T-helper 9 cell (primary cell): ENCODE data around the gene CEP250.
"Not testable (repeated sequence)": the region's sequence is repeated elsewhere in the genome, so short reads cannot be mapped to it uniquely, and the experiment has no call there.

Source experiments
- DNase-seq: peaks from one replicate; pipeline ENCODE4 v3.0.0-alpha.2; 2020

CEP250 gene

DNA sequence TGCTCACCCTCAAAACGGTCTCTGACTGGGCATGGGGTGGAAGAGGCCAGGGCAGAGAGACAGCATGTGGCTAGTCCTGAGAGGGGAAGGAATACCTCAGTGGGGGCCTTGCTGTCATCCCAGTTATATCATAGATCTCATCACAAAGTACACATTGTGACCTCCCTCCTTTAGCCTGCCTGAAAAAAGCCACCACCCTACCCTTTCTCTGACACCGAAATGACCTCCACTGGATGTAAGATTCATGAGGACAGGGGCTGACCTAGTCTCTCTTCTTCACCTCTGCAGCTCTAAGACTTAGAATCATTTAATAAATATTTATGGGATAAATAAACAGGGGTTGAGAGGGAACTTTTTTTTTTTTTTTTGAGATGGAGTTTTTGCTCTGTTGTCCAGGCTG lies 74.2 kb downstream of the CEP250 start, which contains the start of gene C20orf173:
C20orf173 (minus strand) TSS at position 101 of the 400 bp plus-strand sequence. CDS start 279 bp downstream, outside the sequence.
- no peak for DNase-seq

DNA sequence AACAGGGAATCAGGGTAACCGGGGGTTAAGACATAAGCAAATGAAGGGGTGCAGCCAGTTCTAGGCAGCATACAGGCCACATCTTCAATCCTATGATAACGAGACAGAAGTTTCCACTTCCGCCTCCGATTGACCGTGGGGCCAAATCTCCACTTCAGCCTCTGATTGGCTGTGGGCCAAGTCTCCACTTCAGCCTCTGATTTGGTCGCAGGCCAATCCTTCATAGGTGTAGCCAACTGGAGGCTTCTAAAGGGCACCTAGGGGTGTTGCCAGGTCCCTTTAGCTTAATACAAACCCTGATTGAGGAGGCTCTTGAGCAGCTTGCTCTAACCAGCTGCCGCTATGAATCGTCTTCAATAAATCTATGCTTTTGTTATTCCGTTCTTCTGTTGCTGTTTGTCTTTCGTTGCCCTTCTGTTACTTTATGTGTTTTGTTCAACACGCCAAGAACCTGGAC lies 84.4 kb downstream of the CEP250 start:
- DNase-seq, result no peak

DNA sequence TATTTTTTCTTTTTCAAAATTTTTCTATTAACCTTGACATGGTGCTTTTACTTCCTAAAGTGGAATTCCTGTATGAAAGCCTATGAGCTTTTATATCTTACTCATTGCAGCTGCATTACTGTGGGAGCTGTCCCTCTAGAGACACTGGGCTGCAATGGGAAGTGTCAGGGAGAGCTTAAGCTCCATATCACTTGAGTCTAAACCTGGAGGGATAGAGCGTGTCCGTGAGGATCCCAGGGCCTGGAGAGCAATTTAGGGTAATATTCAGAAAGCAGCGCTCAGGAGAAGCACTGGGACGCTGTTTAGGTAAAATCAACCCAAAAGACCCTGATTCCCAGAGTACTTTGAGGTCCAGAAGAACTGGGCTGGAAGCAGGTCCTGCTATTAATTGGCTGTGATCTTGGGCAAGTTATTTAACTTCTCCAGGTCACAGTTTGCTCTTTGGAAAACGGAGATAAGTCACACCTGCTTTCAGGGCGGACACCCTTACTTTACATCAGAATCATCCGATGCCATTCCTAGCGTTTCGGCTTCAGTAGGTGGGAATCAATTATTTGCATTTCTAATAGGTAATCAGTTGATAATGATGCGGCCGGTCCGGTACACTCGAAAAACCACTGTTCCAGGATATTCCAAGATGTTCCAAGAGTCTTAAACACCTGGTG lies 85.9 kb downstream of the CEP250 start:
- no peak for DNase-seq

DNA sequence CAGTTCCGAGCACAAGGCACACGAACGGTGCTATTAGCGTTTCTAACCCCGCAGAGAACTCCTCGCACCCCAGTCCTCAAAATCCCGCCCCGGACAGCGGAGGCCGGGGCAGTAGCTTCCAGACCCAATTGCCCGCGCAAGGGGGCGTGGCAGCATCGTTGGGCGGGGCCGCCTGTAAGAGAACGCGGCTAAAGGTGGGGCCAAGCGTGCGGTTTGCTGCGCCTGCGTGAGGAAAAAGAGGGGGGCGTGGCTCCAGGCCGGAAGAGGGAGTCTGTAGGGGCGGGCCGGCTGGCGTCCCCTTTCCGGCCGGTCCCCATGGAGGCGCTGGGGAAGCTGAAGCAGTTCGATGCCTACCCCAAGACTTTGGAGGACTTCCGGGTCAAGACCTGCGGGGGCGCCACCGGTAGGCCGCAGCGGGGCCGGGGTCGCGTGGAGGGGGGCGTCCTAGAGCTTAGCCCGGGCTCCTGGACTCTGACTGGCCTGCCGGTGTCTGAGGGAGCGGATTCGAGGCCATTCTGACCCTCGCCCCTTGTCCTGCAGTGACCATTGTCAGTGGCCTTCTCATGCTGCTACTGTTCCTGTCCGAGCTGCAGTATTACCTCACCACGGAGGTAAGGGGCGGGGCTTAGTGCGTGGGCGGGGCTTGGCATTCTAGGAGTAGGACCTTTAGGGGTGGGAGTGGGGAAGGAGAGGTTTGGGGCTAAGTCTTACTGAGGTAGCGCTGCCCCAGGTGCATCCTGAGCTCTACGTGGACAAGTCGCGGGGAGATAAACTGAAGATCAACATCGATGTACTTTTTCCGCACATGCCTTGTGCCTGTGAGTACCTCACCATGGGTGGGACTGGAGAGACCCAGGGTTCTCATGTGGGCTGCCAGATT lies 86.6 kb downstream of the CEP250 start, which contains the start of gene ERGIC3:
ERGIC3 (plus strand) TSS at position 296 of the 880 bp plus-strand sequence; CDS start at position 316, 20 bp downstream.
- peak; percentile 95 for DNase-seq

DNA sequence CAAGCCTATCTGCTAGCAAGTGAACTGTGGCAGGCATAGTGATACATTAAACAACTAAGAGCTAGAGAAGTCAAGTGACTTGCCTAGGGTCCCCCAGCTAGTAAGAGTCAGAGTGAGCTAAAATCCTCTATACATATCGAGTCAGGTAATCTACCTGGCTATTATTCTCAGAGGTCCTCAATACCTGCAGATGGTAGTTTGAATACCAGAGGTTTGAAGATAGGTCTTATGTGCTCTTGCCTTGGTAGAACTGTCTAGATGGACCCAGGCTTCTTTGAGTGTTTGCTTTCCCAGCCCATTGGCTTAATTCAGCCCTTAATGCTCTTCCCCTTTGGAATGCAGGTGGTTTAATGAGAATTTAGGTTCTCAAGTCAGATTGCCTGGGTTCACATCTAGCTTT lies 87.6 kb downstream of the CEP250 start:
- no peak for DNase-seq

DNA sequence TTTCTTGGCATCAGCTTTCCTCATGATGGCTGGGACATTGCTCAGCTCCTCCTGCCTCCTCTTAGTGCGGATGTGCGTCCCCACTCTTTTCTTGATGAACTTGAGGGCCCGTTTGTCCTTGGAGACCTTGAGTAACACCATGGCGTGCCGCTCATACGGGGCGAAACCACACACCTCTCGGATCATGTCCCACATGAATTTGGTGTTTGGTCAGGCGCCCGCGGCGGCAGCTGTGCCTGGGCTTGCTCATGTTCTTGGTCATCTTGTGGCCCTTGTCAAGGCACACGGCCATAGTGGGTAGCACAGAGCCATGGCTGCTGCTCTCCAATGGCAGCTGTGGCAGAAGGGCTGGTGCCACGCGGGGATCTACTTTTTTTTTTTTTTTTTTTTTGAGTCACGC lies 89.0 kb downstream of the CEP250 start:
- no peak for DNase-seq

DNA sequence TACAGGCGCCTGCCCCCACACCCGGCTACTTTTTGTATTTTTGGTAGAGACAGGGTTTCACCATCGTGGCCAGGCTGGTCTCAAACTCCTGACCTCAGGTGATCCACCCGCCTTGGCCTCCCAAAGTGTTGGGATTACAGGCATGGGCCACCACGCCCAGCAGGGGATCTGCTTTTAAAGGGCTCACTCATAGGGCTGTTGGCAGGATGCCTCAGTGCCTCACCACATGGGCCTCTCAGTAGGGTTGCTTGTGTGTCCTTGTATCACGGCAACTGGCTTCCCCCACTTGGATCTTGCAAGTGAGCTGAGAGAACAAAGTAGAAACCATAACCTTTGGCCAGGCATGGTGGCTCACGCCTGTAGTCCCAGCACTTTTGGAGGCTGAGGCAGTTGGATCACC lies 89.5 kb downstream of the CEP250 start:
- DNase-seq, result not testable (repeated sequence)

DNA sequence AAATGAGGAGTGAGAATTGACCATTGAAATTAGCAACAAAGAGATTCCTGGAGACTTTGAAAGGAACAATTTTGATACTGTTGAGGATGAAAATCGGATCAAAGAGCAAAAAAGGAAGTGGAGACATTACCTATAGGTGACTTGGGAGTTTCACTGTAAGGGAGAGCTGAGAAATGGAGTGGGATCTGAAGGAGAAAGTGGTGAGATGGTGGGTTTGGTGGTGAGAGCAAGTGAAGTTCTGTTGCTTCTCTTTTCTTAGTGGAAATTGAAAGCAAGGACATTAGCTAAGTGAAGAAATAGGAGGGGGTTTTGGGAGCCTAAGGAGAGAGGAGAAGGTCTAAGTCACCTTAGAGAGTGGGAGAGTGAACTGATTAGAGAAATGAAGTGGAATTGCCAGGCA lies 90.7 kb downstream of the CEP250 start:
- no peak for DNase-seq

DNA sequence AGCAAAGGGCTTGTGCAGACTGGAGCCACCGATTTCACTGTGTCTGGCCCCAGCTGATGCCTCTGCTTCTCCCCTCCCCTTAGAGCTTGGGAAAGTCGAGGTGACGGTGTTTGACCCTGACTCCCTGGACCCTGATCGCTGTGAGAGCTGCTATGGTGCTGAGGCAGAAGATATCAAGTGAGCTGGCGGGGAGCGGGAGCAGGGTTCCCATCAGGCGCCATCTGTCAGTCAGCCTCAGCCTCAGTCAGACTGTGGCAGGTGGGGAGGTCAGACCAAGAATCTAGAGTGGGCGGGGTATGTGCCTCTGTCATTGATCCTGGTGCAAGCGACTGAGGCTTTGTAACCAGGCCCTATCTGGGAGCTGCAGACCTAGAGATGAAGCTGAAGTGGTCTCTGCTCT lies 91.9 kb downstream of the CEP250 start:
- no peak for DNase-seq

DNA sequence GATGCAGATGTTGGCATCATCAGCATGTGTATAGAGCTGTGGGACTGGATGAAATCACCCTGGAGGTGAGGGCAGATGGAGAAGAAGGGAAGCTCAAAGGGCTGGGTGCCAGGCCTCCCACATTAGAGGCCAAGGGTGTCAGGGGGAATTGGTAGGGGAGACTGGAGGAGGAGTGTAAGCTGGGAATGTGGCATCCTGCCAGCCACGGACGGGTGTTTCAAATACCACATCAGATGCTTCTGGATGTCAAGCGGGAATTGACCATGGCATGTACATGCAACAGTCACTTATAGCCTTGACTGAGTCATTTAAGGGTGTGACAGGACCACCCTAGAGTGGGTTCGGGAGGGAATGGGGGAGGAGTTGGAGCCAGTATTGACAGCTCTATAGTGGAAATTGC lies 96.1 kb downstream of the CEP250 start:
- no peak for DNase-seq

DNA sequence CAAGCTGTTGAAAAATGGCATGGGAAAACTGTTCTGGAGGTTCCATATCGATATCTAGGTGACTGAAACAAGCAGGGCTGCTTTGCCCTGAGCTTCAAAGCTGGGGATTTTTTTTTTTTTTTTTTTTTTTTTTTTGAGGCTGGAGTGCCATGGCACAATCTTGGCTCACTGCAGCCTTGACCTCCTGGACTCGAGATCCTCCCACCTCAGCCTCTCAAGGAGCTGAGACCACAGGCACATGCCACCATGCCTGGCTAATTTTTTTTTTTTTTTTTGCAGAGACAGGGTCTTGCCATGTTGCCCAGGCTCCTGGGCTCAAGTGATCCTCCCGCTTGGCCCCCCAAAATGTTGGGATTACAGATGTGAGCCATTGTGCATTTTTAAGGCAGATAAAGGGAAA lies 97.5 kb downstream of the CEP250 start:
- no peak for DNase-seq

DNA sequence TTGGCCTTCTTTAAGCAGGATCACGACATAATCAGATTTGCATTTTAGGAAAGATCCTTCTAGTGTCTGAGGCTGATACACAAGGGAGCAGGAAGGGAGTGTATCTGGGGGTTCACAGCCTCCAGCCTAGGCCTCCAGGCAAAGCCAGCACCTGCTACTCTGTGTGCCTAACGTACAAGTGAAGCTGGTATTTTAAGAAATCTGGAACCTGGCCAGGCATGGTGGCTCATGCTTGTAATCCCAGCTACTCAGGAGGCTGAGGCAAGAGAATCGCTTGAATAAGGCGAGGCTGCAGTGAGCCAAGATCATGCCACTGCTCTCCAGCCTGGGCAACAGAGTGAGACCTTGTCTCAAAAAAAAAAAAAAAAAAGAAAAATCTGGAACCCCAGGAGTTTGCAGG lies 100.1 kb downstream of the CEP250 start:
- DNase-seq, result not testable (repeated sequence)

DNA sequence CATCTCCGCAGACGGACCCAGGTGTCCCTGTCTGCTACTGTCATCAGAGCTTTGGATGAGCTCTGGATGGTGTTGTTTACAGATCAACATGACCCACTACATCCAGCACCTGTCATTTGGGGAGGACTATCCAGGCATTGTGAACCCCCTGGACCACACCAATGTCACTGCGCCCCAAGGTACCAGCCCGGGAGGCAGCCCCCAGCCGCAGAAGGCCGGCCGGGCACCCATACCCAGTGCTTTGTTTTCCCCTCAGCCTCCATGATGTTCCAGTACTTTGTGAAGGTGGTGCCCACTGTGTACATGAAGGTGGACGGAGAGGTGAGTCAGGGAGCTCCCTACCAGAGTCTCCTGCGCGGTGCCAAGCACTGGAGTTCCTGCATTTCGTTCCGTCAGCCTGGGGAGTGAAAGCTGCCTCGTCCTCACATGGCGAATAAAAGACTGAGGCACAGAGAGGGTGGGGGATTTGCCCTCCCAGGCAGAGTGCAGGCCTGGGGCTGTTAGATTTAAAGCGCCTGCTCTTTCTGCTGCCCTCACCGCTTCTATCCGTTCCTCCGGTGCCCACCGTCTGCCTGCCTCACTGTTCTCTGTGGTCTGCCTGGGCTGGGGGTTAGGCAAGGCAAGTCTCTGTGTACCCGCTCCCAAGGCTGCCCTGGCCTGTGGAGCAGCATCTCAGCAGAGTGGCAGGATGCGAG lies 100.7 kb downstream of the CEP250 start:
- no peak for DNase-seq

DNA sequence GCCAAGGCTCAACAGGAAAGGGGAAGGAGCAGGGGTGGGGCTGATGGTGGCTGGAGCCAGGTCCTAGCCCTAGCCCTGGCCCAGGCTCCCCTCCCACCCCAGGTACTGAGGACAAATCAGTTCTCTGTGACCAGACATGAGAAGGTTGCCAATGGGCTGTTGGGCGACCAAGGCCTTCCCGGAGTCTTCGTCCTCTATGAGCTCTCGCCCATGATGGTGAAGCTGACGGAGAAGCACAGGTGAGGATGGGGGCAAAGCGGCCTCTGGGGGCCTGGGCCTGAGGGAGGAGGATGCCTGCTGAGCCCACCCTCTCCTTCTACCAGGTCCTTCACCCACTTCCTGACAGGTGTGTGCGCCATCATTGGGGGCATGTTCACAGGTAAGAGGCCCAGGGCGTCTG lies 101.5 kb downstream of the CEP250 start:
- no peak for DNase-seq

DNA sequence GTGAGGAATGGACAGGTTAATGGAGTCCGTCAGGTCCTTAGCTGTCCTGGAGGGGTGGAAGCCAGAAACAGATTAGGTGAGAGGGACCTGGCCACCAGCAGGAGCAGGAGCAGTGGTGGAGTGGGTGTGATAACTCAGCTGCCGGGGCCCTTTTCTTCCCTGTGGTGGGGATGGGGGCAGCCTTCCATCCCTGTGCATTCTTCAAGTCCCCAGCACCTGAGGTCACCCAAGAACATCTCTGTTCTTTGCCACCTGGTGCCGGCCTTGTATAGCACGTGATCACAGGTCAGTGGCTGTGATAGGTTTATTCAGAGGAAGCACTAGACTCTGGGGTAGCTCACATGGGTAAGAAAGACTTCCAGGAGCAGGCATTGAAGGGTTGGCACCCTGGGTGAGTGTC lies 103.1 kb downstream of the CEP250 start:
- DNase-seq, result no peak

DNA sequence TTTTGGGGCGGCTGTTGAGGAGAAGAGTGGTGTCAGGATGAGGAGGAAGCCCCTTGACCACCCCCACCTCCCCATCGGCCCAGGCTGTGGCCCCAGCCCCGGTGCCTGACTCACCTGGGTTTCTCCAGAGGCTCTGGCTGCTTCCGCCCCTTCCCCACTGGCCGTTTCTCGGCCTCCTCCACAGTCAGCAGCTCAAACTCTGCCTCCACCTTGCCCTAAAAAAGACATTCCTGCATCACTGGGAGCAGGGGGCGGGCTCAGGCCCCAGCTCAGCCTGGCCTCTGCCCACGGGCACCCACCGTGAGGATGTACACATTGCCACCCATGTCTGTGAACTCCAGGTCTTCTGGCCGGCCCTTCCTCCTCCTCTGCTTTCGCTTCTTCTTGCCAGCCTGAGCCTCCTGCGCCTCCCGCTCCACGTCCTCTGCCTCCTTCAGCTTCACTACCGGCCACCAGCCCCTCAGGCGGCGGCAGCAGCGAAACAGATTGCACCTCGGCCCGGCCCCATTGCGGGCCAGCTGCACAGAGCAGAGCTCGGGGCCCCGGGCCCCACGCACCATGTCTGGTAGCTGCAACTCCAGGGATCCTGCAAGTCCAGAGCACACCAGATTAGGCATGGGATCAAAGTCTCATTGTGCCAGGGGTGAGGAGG lies 103.8 kb downstream of the CEP250 start:
- no peak for DNase-seq

DNA sequence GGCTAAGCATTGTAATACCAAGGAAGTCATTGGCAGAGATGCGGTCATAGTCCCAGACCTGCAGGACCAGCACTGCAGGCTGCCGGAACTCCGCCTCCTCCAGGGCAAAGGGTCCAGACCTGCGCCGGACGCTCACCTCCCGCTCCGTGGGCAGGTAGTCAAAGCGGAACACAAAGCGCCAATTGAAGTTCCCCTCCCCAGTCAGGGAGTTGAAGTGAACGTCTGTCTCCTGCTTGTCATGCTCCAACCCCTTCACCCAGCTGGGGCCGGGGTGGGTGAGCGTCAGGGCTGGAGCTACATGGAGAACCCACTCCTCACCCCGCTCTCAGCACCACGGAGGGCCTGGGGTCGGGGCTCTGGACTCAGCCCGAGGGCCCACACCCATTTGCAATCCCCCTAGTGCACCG lies 104.7 kb downstream of the CEP250 start:
- no peak for DNase-seq

DNA sequence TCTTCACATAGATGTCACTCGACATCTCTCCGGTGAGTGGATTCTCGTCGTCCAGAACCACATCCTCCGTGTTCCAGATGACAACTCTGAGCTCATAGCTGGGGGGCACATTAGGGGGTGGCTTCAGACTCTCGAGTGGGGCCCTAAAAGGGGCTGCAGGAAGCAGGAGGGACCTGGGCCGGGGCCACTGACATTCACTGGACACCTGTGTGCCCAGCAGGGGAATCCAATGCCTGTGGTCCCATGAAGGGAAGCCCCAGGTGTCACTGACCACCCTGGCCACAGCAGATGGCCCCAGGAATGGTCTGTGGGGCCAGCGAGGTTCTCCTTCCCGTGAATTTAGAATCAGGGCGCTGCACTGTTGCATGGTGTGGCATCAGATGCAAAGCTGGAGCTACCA lies 105.1 kb downstream of the CEP250 start:
- DNase-seq, result no peak

DNA sequence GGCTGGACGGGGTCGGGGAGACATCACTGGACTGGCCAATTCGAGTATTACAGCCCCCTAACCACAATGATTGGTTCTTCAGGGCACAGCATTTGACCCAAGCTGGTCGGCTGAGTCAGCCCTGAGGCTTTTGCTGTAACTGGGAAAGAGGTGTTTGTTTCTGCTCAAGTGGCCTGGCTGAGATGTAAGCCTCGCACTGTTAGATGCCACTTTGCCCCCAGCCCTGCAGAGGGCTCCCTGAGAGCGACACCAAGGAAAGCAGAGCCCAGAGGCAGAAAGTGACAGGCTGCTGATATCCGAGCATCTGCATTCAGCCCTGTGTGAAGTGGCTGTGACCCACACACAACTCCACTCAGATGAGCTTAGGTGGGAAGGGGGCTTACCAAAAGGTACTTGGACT lies 105.9 kb downstream of the CEP250 start:
- no peak for DNase-seq

DNA sequence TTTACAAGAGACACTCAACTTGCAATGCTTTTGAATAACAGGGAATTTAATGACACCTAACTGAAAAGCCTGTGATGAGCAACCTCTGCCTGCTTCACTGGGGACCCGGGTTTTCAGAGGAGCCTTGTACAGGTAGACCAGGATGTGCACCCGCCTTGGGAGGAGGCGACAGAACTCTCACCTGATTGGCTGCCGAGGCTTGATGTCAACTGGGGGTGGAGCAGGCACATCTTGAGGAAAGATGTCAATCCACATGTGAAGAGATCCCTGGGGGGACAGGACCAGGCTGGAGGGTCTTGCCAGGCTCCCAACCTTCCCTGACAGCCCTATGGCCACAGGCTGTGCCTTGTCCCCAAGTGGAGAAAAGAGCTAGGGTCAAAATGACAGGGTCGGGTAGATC lies 106.3 kb downstream of the CEP250 start:
- DNase-seq, result no peak

DNA sequence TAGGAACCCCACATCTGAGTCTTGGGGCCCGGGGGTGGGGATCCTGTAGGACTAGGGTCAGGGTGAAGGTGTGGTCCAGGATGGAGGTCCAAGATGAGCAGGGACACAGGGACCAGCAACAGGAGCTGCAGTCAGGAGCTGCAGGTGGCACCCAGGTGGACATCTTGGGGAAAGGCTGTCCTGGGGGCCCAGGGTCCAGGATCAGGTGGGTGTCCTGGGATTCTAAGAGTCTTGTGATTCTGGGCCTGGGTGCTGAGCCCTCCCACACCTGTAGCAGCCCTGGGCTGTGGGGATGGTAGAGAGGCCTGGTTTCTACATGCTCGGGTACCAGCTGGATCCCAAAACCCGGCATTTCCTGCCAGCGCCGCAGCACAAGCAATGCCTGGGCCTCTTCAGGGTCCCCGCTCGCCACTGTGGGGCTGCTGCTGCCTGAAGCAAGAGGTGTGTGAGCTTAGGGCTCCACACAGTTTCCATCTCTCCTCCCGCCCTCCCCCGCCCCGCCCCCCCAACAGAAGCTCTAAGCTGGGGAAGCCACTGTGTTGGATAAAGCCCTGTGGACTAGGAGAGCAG lies 107.2 kb downstream of the CEP250 start:
- DNase-seq, result no peak

DNA sequence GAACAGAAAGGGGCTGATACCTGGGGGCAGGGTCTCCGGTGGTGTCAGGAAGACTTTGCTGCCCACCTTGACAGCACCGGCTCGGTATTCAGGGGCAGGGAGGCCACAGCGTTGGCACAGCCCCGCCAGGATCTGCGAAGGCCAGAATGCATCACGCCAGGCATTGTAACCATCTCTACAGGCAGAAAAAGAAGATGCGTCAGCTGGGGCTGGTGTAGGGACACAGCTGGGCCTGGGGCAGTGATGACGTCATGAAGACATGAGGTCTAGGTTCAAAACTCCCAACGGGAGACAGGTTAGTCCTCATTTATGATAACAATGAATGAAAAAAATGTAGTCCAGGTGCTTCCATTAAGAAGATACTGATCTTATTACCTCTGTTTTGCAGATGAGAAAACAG lies 108.4 kb downstream of the CEP250 start:
- no peak for DNase-seq

DNA sequence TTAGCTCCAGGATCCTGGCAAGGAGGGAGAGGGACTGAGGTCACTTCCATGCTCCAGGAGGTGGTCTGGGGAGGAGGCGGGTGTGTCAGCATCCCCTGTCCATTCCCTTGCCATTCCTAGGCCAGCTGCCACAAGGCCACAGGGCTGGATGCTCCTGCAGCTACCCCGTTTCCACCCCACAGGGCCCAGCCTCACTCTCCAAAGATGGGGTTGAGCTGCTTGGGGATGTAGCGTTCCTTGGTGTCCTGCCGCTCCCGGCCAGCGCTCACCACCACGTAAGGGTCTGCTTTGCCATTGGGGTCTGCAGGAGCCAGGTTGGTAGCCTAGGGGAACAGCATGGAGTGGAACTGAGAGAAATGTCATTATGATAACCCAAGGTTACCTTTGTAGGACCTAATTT lies 109.5 kb downstream of the CEP250 start:
- DNase-seq, result no peak
